ENCODE data around the gene DTNA.
"Not testable (repeated sequence)": the region's sequence is repeated elsewhere in the genome, so short reads cannot be mapped to it uniquely, and the experiment has no call there.

DTNA gene

DNA sequence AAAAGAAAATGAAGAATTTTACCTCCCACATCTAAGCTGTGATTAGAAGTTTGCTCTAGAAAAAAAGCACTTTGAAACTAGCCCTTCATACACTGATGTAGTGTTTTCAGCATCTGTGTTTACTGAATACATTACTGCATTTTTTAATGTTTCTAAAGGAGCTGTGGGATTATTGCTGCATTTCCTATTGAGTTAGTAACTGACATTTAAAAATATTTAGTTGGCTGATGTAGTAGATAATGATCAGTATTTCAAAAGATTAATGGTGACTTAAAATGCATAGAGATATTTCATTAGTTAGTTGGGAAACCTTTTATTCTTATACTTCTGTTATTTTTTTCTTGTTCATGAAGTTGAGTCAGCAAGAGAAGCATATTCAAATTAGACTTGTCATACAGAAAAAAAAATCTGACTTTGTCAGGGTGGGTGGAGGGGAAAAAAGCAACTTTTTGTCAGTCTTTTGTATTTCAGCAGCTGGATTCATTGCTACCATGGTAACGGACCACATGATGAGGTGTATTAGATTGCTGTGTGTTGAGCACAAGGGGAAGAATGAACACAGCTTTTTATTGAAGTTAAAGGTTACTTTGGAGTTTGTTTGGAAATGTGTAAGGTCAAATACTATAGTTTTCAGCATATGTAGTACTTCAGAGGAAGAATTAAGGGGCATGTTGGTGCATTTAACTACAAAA lies at the start of gene DTNA:
Gene DTNA (plus strand): TSS at position 549 of the 692 bp plus-strand sequence. CDS start 45,679 bp downstream, outside the sequence.
- TF ChIP-seq, protein P1, sequence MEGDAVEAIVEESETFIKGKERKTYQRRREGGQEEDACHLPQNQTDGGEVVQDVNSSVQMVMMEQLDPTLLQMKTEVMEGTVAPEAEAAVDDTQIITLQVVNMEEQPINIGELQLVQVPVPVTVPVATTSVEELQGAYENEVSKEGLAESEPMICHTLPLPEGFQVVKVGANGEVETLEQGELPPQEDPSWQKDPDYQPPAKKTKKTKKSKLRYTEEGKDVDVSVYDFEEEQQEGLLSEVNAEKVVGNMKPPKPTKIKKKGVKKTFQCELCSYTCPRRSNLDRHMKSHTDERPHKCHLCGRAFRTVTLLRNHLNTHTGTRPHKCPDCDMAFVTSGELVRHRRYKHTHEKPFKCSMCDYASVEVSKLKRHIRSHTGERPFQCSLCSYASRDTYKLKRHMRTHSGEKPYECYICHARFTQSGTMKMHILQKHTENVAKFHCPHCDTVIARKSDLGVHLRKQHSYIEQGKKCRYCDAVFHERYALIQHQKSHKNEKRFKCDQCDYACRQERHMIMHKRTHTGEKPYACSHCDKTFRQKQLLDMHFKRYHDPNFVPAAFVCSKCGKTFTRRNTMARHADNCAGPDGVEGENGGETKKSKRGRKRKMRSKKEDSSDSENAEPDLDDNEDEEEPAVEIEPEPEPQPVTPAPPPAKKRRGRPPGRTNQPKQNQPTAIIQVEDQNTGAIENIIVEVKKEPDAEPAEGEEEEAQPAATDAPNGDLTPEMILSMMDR (IDR thresholded peaks at IDR 0.05; ENCODE audit: borderline replicate concordance, control extremely low read depth, extremely low read depth, insufficient read depth, missing control alignments), result no peak
- DNase-seq (ENCODE audit: low spot score), result no peak
- in situ Hi-C loops (cut with MboI; ENCODE audit: low sequenced_read_pairs, unreplicated experiment), result no loop called here

DNA sequence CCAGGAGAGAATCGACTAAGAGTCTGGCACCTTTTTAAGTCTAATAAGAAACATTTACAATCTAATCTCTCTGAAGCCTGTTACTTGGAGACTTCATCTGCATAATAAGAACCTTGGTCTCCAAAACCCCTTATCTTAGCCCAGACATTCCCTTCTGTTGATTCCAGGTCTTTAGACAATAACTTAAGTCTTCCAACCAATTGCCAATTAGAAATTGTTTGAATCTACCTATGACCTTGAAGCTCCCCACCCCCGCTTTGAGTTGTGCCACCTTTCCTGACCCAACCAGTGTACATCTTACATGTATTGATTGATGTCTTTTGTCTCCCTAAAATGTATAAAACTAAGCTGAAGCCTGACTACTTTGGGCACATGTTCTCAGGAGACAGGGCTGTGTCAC lies 49.5 kb upstream of the DTNA start:
- in situ Hi-C loops (cut with MboI; ENCODE audit: low sequenced_read_pairs, unreplicated experiment), result no loop called here
- no peak for DNase-seq (ENCODE audit: low spot score)
- TF ChIP-seq, protein P1 (IDR thresholded peaks at IDR 0.05; ENCODE audit: borderline replicate concordance, control extremely low read depth, extremely low read depth, insufficient read depth, missing control alignments), result no peak

DNA sequence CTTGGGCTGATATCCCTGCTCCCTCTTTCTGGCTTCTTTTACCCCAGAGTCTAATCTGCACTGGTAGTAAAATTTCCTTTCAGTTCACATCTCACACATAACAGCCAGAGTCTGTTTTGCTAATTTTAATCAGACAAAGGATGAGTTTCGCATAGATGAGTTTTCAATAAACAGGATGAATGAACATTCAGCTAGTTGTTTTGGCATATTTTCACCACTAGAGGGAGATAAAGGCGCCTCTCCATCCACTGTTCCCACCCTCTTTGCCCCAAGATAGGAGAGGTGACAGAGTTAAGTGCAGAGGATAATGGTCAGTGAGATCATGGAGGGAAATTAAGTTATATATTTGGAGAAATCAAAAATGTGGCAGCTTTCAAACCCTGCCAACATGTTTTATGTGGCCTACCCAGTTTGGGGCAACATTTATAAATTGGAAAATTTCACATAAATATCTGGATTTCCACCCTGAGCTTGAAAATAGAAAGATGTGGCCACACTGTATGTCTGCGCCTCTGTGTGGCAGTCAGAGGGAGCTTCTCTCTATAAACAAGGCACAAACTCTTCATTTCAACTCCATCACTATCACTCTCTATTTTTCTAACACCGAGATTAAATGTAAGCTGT lies 48.5 kb upstream of the DTNA start:
- TF ChIP-seq, protein P1 (IDR thresholded peaks at IDR 0.05; ENCODE audit: borderline replicate concordance, control extremely low read depth, extremely low read depth, insufficient read depth, missing control alignments), result peak; percentile 66

DNA sequence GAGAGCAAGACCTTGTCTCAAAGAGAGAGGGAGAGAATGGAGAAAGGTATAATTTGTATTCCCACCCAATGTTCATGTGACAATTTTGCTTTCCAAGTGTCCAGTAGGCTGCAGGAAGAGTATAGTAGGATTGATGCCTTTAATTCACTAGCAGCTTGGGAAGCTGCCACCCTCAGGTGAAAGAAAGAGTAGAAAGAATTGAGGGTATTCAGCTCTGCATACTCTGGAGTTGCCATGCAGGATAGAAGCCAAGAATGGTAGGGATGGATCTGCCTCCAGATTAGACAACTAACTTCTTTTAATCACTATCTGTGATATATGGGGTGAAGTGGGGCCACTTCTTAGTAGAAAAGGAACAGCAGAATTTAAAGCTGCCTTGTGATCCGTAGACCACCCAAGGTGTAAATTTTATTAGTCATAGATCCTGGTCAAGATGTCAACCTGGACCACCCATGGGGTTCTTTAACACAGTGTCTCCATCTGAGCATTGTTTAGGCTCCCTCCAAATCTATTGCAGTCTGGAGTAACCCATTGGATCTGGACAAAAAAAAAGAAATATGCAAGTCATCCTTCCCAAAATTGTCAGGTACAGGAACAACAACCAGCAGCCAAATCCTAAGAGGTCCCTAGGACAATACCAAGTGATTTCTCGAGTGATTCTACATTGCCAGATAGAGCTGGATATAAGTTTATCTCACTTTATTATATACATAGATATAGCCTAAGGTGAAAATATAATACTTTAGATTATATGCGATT lies 33.1 kb upstream of the DTNA start:
- TF ChIP-seq, protein P1 (IDR thresholded peaks at IDR 0.05; ENCODE audit: borderline replicate concordance, control extremely low read depth, extremely low read depth, insufficient read depth, missing control alignments), result no peak
- in situ Hi-C loops (cut with MboI; ENCODE audit: low sequenced_read_pairs, unreplicated experiment), result no loop called here
- no peak for DNase-seq (ENCODE audit: low spot score)

More for the DNA sequence above, 48.5 kb upstream of the DTNA start:
- in situ Hi-C loops (cut with MboI; ENCODE audit: low sequenced_read_pairs, unreplicated experiment), result no loop called here
- peak; percentile 25 for DNase-seq (ENCODE audit: low spot score)

DNA sequence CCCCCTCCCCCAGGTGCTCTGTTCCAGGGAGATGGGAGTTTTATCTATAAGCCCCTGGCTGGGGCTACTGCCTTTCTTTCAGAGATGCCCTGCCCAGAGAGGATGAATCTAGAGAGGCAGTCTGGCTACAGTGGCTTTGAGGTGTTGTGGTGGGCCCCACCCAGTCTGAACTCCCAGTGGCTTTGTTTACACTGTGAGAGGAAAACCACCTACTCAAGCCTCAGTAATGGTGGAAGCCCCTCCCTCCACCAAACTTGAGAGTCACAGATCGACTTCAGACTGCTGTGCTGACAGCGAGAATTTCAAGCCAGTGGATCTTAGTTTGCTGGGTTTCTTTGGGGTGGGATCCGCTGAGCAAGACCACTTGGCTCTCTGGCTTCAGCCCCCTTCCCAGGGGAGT lies 20.3 kb upstream of the DTNA start:
- in situ Hi-C loops (cut with MboI; ENCODE audit: low sequenced_read_pairs, unreplicated experiment), result not testable (repeated sequence)

DNA sequence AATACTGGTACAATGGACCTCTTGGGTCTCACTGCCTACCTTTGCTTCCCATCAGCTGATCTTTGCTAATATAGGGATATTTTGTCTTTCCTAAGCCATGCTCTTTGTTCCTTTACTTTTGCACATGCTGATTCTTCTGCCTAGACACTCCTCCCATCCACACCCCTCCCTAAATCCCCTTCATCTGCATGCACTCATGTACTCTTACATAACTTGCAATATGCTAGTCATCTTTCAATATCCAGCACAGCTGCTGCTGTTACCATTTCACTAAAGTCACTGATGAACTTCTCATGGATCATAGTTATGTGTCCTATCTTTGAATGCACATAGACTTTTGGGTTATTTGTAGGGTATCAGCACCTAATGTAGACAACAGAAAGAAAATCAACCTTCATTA lies 18.5 kb upstream of the DTNA start:
- in situ Hi-C loops (cut with MboI; ENCODE audit: low sequenced_read_pairs, unreplicated experiment), result no loop called here
- DNase-seq (ENCODE audit: low spot score), result no peak
- TF ChIP-seq, protein P1 (IDR thresholded peaks at IDR 0.05; ENCODE audit: borderline replicate concordance, control extremely low read depth, extremely low read depth, insufficient read depth, missing control alignments), result no peak

More for the DNA sequence above, 20.3 kb upstream of the DTNA start:
- not testable (repeated sequence) for DNase-seq (ENCODE audit: low spot score)

All from GM13976 (cell line).